ENCODE results near the gene TUBA4A.

- TF ChIP-seq POLR2A (IDR thresholded peaks at IDR 0.05) (no peak), CTCF (IDR thresholded peaks at IDR 0.05) (no peak)
Observed at GRCh38 chr2:219284501-219285372, 31.0 kb upstream of the TUBA4A start.
